C4-2B (cell line): ENCODE results near the gene ERCC8.

Experiments used
- ZFX ChIP-seq: fragments of 450-650 bp; IDR thresholded peaks from 2 replicates; pipeline ENCODE4 v1.6.1; 2017
- TF ChIP-seq, protein P1 (sequence below): fragments of 450-650 bp; conservative IDR thresholded peaks from 2 replicates; pipeline ENCODE4 v1.5.1; 2017; ENCODE audit warnings: mild to moderate bottlenecking

DNA sequence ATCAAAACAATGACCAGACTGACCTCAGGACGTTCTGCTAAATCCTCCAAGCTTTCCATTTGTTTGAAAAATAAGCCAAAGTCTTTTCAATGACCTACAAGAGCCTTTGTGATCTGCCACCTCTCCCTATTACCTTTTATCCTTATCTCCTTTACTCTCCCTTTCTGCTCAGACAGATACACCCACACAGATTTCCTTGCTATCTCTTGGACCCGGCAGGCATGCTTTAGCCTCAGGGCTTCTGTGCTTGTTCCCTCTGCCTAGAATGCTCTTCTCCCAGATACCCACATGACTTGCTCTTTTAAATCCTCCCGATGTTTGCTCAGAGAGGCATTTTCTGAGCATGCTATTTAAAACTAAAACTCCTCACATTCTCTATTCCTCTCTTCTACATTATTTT is 91.9 kb downstream of the ERCC8 start:
- TF ChIP-seq, protein P1, sequence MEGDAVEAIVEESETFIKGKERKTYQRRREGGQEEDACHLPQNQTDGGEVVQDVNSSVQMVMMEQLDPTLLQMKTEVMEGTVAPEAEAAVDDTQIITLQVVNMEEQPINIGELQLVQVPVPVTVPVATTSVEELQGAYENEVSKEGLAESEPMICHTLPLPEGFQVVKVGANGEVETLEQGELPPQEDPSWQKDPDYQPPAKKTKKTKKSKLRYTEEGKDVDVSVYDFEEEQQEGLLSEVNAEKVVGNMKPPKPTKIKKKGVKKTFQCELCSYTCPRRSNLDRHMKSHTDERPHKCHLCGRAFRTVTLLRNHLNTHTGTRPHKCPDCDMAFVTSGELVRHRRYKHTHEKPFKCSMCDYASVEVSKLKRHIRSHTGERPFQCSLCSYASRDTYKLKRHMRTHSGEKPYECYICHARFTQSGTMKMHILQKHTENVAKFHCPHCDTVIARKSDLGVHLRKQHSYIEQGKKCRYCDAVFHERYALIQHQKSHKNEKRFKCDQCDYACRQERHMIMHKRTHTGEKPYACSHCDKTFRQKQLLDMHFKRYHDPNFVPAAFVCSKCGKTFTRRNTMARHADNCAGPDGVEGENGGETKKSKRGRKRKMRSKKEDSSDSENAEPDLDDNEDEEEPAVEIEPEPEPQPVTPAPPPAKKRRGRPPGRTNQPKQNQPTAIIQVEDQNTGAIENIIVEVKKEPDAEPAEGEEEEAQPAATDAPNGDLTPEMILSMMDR = no peak
- no peak for TF ChIP-seq ZFX
